Measurements from ENCODE around the gene ATG16L1. TPM values are rescaled to one million over a fixed set of nuclear protein-coding genes. Genes with fewer than 3 reads are reported as not detected.

ATG16L1 gene
- total and polyA plus RNA-seq, 2 donors (not counting 1 experiment from before 2014, with no cell fraction given) = 23.7 to 33.7 TPM

- no peaks in the 10 kb centered on the region for H3K36me3 ChIP-seq (ENCODE audit: control insufficient read depth, insufficient read depth, low read length)
- no peak overlapping the region for H2AFZ ChIP-seq (ENCODE audit: low read length)
- no peak for DNase-seq (ENCODE audit: low read depth in 2 of 2)
- no peak overlapping the region for H3K4me2 ChIP-seq (ENCODE audit: extremely low read depth, insufficient read depth, low read length)
- H3K27me3 ChIP-seq (ENCODE audit: control insufficient read depth, insufficient read depth, low read length) = no peaks in the 10 kb centered on the region
- no peaks in the 10 kb centered on the region for H3K9me3 ChIP-seq (ENCODE audit: control insufficient read depth, insufficient read depth, low read depth, low read length)
- no peaks in the 10 kb centered on the region for H3K4me1 ChIP-seq (ENCODE audit: control insufficient read depth, extremely low read depth, insufficient read depth, low read length)
- no peaks in the 10 kb centered on the region for H4K20me1 ChIP-seq (ENCODE audit: control insufficient read depth, extremely low read depth, insufficient read depth, low read length)
- no peaks in the 10 kb centered on the region for H3K79me2 ChIP-seq (ENCODE audit: control insufficient read depth, insufficient read depth, low read length)
- H3K27ac ChIP-seq (ENCODE audit: insufficient read depth, low read length) = no peak overlapping the region
- no peak overlapping the region for H3K9ac ChIP-seq (ENCODE audit: insufficient read depth, low read length)
- H3K4me3 ChIP-seq (replicated peaks in 1 of 4; ENCODE audit: control extremely low read depth in 1 of 4, insufficient read depth in 1 of 4, low read depth in 3 of 4, low read length in 4 of 4) = no peak overlapping the region
- TF ChIP-seq EZH2 (IDR thresholded peaks at IDR 0.05; ENCODE audit: low read length, missing control alignments) (no peak), CTCF (conservative IDR thresholded peaks at IDR 0.05 in 1 of 2, IDR thresholded peaks at IDR 0.05 in 1 of 2; ENCODE audit: low read depth in 1 of 2, low read length in 2 of 2) (no peak)
These were observed 61.4 kb downstream of the ATG16L1 start for GRCh38 chr2:233312874-233313273.

- H3K9me3 ChIP-seq (ENCODE audit: control insufficient read depth, insufficient read depth, low read depth, low read length) = no peaks in the 10 kb centered on the region
- DNase-seq (ENCODE audit: low read depth in 2 of 2) = no peak
- no peak for TF ChIP-seq CTCF (conservative IDR thresholded peaks at IDR 0.05 in 1 of 2, IDR thresholded peaks at IDR 0.05 in 1 of 2; ENCODE audit: low read depth in 1 of 2, low read length in 2 of 2)
These were observed 62.9 kb downstream of the ATG16L1 start for GRCh38 chr2:233314180-233314925.

GRCh38 chr2:233317196-233317943 lies 65.9 kb downstream of the ATG16L1 start:
- Histone ChIP-seq H3K79me2 (ENCODE audit: control insufficient read depth, insufficient read depth, low read length) (no peaks in the 10 kb centered on the region), H3K4me2 (ENCODE audit: extremely low read depth, insufficient read depth, low read length) (no peak overlapping the region), H3K36me3 (ENCODE audit: control insufficient read depth, insufficient read depth, low read length) (no peaks in the 10 kb centered on the region), H3K4me1 (ENCODE audit: control insufficient read depth, extremely low read depth, insufficient read depth, low read length) (no peaks in the 10 kb centered on the region), H3K27ac (ENCODE audit: insufficient read depth, low read length) (no peak overlapping the region), H3K27me3 (ENCODE audit: control insufficient read depth, insufficient read depth, low read length) (peaks cover 9% of the 10 kb centered on the region), H3K9me3 (ENCODE audit: control insufficient read depth, insufficient read depth, low read depth, low read length) (no peaks in the 10 kb centered on the region), H4K20me1 (ENCODE audit: control insufficient read depth, extremely low read depth, insufficient read depth, low read length) (no peaks in the 10 kb centered on the region), H3K4me3 (replicated peaks in 1 of 4; ENCODE audit: control extremely low read depth in 1 of 4, insufficient read depth in 1 of 4, low read depth in 3 of 4, low read length in 4 of 4) (no peak overlapping the region), H3K9ac (ENCODE audit: insufficient read depth, low read length) (no peak overlapping the region), H2AFZ (ENCODE audit: low read length) (no peak overlapping the region)
- no peak for DNase-seq (ENCODE audit: low read depth in 2 of 2)
- TF ChIP-seq CTCF (conservative IDR thresholded peaks at IDR 0.05 in 1 of 2, IDR thresholded peaks at IDR 0.05 in 1 of 2; ENCODE audit: low read depth in 1 of 2, low read length in 2 of 2) (no peak), EZH2 (IDR thresholded peaks at IDR 0.05; ENCODE audit: low read length, missing control alignments) (no peak)

More at GRCh38 chr2:233314180-233314925, 62.9 kb downstream of the ATG16L1 start:
- Histone ChIP-seq H4K20me1 (ENCODE audit: control insufficient read depth, extremely low read depth, insufficient read depth, low read length) (no peaks in the 10 kb centered on the region), H3K27me3 (ENCODE audit: control insufficient read depth, insufficient read depth, low read length) (peaks cover 5% of the 10 kb centered on the region), H3K27ac (ENCODE audit: insufficient read depth, low read length) (no peak overlapping the region), H2AFZ (ENCODE audit: low read length) (no peak overlapping the region), H3K4me1 (ENCODE audit: control insufficient read depth, extremely low read depth, insufficient read depth, low read length) (no peaks in the 10 kb centered on the region), H3K36me3 (ENCODE audit: control insufficient read depth, insufficient read depth, low read length) (no peaks in the 10 kb centered on the region), H3K9ac (ENCODE audit: insufficient read depth, low read length) (no peak overlapping the region), H3K4me3 (replicated peaks in 1 of 4; ENCODE audit: control extremely low read depth in 1 of 4, insufficient read depth in 1 of 4, low read depth in 3 of 4, low read length in 4 of 4) (no peak overlapping the region), H3K4me2 (ENCODE audit: extremely low read depth, insufficient read depth, low read length) (no peak overlapping the region), H3K79me2 (ENCODE audit: control insufficient read depth, insufficient read depth, low read length) (no peaks in the 10 kb centered on the region)

All from fibroblast of lung (primary cell).